Activated naive CD4-positive, alpha-beta T cell treated with anti-CD3 and anti-CD28 coated beads, Interleukin-2, amount 50 U/mL, for 16 hours (primary cell): Measurements from ENCODE around the gene MYH15.

ENCODE experiments used
- DNase-seq: peaks from one replicate; pipeline ENCODE4 v3.0.0-alpha.2; 2020

Gene MYH15

GRCh38 chr3:108509263-108509662 lies 1.1 kb downstream of the MYH15 start:
- no peak for DNase-seq

DNA sequence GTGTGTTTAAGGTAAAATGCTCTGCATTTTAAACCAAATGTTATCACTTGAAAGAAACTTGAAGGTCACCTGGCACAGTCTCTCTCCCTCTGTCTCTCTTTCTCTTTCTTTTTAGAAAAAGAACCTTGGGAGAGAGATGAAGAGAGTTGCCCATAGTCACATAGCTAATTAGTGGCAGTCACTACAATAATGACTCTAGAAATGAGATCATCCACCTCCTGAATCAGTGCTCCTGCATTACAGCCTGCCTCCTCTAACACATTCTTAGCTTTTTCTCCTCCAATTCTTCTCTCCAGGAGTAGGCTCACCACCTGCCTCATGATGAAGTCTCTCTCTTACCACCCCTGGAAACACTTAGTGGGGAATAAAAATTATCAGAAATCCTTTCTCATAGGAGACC lies 2.5 kb downstream of the MYH15 start:
- DNase-seq = no peak

DNA sequence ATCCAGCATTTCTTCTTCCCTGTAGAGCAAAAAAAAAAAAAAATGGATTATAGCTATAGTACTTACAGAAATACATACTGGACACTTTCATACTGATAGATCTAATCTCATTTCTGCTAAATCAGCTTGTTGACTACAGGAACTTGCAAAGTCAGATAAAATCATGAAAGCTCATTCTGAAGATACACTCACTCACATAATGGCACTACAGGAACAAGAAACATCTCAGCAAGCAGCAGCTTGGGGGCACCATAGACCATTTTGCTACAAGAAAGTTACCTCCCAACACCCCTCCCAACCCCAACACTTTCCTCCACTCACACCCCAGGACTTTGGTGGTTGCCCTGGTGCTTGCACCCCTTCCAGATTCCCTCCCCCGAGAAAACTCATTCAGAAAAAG lies 4.6 kb downstream of the MYH15 start:
- no peak for DNase-seq

- DNase-seq = no peak
Measured at GRCh38 chr3:108503722-108504121, 6.7 kb downstream of the MYH15 start.

- no peak for DNase-seq
Measured at GRCh38 chr3:108501535-108501934, 8.9 kb downstream of the MYH15 start.

DNA sequence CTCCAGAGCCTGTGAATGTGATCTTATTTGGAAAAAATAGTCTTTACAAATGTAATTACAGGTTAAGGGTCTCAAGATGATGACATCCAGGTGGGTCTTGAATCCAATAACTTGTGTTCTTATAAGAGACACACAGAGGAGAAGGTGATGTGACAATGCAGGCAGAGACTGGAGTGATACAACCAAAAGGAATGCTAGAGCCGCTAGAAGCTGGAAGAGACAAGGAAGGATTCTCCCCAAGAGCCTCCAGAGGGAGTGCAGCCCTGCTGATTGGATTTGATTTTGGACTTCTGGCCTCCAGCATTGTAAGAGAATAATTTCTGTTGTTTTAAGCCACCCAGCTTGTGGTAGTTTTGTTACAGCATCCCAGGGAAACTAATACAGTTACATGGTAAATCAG lies 9.7 kb downstream of the MYH15 start:
- DNase-seq = no peak

- no peak for DNase-seq
Measured at GRCh38 chr3:108497271-108497670, 13.1 kb downstream of the MYH15 start.

GRCh38 chr3:108495717-108496116 lies 14.7 kb downstream of the MYH15 start:
- no peak for DNase-seq

DNA sequence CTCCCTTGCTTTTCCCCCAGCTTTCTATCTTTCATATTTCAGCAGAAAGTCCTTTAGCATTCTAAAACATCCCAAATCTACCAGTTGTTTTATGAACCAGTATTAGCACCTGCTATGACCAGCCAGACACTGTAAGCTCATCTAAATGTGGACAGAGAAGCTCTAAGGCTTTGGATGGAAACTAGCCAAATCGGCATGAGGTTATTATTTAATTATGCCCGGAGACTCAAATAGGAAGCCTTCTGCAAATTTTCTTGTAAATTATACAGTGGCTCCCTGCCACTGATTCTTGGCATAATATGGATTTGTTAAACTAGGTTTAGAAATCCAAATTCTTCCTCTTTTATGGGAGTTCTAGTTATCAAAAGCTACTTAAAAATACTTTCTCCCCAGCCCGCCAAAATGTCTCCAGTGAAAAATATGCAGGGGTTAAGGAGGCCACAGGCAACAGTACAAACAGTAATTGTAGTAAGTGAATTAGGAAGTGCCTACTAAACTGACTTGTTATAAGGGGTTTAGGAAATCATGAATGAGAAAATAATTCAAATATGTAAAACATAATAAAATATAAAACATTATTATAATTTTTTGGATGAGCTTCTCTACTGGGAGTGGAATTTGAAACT lies 15.4 kb downstream of the MYH15 start:
- no peak for DNase-seq

GRCh38 chr3:108493862-108494261 lies 16.5 kb downstream of the MYH15 start:
- no peak for DNase-seq

GRCh38 chr3:108491456-108491855 lies 18.9 kb downstream of the MYH15 start:
- DNase-seq = no peak

GRCh38 chr3:108489776-108490175 lies 20.6 kb downstream of the MYH15 start:
- DNase-seq = peak; percentile 11

DNA sequence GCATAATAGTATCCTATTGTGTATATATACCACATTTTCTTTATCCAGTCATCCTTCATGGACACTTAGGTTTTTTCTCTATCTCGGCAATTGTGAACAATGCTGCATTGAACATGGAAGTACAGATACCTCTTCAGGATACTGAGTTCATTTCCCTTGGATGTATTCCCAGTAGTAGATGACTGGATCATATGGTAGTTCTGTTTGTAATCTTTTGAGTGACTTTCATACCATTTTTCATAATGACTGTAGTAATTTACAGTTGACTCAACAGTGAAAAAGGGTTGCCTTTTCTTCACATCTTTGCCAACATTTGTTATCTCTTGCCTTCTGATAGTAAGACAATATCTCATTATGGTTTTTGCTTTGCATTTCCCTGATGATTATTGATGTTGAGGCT lies 21.8 kb downstream of the MYH15 start:
- no peak for DNase-seq

DNA sequence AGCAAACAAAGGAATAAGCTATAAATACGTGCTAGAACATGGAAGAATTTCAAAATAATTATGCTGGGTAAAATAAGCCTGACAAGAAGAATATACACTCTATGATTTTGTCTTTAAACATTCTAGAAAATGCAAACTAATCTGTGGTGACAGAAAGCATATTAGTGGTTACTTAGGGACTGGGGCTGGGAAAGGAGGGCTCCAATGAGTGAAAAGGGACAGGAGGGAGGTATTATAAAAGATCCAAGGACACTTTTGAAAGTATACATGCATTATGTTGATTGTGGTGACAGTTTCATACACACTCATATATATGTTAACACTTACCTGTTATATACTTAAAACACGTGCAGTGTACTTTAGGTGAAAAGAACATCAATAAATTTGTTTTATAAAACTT lies 23.0 kb downstream of the MYH15 start:
- DNase-seq = no peak

- DNase-seq = no peak
Measured at GRCh38 chr3:108486941-108487340, 23.5 kb downstream of the MYH15 start.

GRCh38 chr3:108486338-108486737 lies 24.1 kb downstream of the MYH15 start:
- no peak for DNase-seq

- DNase-seq = no peak
Measured at GRCh38 chr3:108485146-108485545, 25.2 kb downstream of the MYH15 start.

- DNase-seq = no peak
Measured at GRCh38 chr3:108479224-108479623, 31.2 kb downstream of the MYH15 start.

DNA sequence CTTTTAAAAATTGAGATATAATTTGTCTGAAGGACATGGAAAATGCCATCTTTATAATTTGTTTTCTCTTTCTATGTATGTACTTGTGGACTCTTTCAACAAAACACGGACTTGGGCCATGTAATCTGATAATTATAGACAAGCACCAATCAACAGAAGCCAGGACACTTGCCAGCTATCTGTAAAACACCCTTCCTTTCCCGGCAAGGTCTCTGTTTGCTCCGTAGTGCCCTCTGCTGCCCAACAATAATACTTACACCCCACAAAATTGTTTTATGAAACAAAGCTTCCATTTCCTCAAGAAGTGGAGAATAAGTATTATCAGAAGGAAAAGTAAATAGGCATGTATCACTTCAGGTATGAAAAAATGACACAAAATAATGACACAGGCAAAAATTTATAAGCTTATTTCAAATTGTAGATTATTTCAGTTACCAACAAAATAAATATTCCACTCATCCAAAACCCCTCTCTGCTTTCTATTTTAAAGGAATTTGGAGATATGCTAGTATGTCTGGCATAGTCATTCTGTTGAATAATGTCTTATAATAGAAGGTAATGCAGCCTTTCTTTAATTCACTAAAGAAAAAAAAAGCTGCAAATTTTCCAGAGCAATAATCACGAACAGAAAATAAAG lies 32.8 kb downstream of the MYH15 start:
- DNase-seq = peak; percentile 59

DNA sequence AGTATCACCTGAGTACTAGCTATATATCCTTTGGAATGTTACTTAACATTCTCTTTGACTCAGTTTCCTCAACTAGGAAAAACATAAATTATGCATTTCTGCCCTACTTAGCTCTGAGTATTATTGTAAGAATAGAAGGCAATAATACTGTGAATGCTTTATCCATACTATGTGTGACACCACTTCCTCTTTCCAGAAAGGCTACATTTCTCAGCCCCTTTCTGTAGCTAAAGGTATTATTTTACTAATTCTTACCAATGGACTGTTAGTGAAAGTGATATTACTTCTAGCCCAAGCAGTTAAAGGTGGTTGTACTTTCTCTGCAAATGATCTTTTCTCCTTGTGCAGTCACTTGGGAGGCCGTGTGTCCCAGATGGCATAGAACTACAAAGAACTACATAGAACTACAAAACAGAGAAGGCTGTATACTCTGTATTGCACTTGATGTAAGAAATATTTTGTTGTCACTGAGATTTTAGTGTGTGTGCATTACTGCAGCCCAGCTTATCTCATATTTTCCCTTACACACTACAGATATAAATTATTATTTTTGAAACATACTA lies 35.1 kb downstream of the MYH15 start:
- DNase-seq = no peak

DNA sequence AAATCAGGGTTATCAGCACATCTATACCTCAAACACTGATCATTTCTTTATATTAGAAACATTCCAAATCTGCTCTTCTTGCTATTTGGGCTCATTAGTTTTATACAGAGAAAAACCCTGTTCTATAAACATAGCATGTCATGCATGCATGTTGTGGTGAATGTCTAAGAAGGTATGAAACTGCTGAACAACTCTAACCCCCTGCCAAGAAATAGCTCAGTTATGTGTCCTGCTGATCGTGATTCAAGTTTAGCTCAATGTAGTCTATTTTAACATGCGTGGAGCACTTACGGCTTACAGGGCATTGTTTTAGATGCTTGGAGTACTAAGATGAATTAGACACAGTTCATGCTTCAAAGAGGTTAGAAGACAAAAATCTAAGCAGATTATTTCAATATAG lies 35.8 kb downstream of the MYH15 start:
- no peak for DNase-seq

DNA sequence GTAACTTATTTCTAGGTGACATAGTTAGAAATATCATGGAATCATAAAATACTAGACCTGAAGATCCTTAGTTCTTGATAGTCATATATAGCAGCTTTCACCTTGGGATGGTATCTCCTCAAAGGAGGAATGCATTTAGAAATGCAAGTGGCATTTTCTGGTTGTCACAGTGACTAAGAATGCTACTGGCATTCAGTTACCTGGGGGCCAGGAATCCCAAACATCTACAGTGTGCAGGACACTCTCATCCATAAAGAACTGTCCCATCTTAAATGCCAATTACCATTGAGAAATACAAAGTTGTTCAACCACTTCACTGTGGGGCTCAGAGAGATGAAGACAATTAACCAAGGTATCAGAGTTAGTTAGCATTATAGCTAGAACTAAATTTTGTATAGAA lies 36.7 kb downstream of the MYH15 start:
- no peak for DNase-seq

GRCh38 chr3:108472001-108472591 lies 38.3 kb downstream of the MYH15 start:
- DNase-seq = no peak

DNA sequence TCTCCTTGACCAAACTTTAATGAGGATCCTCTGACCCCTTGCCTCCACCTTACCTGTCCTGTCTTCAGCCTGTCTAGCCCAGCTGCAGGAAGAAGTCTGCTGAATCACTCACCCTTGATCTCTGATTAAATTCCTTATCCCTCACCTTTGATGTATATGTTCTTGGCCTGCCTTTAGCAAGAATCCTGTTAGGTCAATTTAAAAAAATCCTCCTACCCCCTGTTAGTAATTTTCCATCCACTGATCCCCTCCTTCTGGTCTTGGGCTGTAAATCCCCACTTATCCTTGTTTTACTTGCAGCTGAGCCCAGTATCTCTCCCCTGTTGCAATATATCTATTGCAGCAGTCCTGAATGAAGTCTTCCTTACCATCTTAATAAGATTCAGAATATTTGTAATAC lies 39.0 kb downstream of the MYH15 start:
- DNase-seq = no peak
